D721Med (cell line): Measurements from ENCODE around the gene SIM1.

Source experiments
- DNase-seq: peaks from one replicate; pipeline ENCODE4 v3.0.0; 2011; ENCODE audit warnings: low spot score; ENCODE audit not compliant: insufficient read length
- FAIRE-seq: peaks from 2 replicates; lab custom pipeline; 2011; peaks lifted over from hg19 to GRCh38; lab: Jason Lieb, UNC
- TF ChIP-seq, protein P1 (sequence below): IDR thresholded peaks from 2 replicates; pipeline ENCODE4 v1.5.1; 2012; ENCODE audit warnings: mild to moderate bottlenecking, control low read depth; ENCODE audit not compliant: insufficient read depth; ENCODE audit errors: missing control alignments

The SIM1 gene

DNA sequence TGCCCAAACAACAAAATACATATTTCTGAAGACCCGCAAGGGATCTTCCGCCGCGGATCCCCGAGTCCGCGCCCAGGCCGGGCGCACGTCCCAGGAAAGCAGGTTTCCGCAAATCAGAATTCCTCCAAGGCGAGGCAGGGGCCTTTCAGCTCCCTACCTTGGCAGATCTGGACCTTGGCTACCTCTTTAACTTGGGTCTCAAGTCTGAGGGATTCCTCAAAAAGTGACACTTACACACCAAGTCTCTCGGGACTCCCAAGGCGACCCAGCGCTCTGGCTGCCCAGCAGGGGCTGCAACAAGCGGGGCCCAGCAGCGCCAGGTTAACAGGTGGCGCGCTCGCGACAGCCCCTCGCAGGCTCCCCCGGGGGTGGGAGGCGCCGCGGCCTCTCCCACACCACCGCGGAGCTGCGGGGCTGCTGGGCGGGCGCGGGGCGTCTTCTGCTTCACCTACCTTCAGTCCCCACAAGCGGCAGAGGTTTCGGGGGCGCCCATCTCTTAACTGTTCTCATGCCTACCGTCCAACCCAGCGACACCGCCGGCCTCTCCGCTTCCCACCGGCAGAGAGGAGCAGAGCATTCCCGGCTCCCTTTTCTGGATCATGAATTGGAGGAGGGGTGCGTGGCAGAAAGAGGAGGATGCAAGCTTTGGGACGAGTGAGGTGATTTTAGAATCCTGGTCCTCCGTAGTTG, 414 bp downstream of the SIM1 start:
- DNase-seq (no peak), FAIRE-seq (no peak)
- TF ChIP-seq, protein P1, sequence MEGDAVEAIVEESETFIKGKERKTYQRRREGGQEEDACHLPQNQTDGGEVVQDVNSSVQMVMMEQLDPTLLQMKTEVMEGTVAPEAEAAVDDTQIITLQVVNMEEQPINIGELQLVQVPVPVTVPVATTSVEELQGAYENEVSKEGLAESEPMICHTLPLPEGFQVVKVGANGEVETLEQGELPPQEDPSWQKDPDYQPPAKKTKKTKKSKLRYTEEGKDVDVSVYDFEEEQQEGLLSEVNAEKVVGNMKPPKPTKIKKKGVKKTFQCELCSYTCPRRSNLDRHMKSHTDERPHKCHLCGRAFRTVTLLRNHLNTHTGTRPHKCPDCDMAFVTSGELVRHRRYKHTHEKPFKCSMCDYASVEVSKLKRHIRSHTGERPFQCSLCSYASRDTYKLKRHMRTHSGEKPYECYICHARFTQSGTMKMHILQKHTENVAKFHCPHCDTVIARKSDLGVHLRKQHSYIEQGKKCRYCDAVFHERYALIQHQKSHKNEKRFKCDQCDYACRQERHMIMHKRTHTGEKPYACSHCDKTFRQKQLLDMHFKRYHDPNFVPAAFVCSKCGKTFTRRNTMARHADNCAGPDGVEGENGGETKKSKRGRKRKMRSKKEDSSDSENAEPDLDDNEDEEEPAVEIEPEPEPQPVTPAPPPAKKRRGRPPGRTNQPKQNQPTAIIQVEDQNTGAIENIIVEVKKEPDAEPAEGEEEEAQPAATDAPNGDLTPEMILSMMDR = no peak

DNA sequence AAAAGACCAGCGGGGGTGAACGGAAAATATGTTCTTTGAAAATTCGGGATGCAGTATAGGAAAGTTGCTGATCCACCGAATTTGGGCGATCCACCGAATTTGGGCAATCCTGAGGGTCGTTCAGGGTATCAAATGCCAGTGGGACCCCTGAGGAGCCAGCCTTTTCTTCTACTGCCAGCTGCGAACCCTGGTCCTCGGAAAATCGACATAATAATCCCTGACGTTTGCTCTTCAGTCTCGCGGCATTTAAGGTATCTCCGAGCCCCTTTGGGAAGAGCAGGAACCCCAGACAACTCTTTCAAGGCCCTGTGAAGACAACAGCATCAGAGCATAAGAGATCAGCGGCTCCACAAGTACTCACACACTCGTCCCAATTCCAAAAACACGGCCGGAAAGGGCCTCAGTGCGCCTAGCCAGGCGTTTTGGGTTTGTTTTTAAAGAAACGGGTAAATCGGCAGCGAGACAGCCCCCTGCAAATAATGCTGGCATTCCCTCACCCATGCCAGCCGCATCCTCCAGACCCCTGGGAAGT, 1.0 kb downstream of the SIM1 start:
- TF ChIP-seq, protein P1 = no peak
- FAIRE-seq (no peak), DNase-seq (no peak)

DNA sequence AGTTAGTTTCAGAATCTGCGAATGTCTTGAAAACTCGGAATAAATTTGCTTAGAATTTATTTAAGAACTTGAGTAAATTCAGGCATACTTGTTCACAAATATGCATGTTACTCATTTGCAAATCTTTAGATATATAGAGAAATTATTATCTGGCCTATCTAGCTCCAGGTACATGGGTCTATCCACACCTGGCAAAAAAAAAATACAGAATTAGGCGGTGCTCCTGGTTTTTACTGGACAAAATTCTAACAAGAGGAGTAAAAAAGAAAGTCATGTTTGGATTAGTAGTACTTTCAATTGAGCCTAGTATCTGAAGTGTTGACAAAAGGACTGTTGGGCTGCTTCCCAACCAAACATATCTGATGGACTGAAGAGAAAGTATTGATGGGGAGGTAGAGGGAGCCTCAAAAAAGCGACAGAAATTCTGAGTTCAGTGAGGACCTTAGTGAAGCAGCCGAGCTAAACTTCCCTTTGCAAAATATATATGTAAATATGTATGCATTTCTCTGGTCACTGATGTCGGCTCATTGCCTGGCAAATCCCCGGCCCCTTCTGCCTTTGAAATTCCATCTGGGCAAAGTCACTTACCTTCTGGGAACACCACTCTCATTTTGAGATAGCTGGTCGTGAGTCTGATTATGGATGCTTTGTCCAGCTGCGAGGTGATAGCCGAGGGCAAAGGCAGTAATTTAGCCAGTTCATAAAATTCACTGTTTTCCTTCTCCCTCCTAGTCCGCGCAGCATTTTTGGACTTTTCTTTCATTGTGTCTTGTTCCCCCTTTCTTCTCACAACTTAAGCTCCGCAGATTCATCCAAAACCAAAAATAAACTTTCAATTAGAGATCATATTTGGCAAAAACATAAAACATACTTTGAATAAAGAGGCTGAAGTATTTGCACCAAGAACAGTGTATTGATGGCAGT, 1.8 kb downstream of the SIM1 start:
- DNase-seq (no peak), FAIRE-seq (no peak)
- TF ChIP-seq, protein P1 = no peak

DNA sequence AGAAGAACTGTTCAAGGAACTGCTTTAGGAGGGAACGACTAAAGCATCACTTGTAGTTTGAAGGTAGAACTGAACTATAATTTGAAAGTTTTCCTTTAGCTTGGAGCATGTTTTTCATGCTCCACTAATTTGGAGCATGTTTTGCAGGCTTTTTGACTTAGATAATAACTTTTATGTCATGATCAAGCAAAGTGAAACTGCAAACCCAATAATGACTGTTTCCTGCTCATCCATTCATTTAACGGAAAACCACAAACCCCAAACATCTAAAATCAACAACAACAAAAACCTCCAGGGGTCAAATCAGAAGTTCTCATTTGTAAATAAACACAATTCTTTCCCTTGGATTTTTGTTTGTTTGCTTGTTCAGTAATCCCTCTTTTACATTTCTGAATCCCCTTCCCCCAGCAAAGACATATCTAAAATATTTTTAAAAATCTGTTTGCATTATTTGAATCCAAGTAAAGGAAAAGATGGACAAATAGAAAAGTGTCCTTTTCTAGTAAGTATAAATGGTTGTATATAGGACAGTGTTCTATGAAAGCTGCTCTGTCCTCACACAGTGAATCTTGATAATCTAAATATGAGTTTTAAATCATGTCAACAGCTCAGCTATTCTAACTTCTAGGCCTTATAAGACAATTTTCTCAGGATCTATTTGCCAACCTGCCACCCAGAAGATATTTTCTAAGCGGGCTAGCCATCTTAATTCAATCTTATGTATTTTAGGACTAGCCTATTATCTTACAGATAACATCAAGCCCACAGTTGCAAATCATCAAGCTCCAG, 2.6 kb downstream of the SIM1 start:
- TF ChIP-seq, protein P1 = no peak
- FAIRE-seq (no peak), DNase-seq (no peak)

DNA sequence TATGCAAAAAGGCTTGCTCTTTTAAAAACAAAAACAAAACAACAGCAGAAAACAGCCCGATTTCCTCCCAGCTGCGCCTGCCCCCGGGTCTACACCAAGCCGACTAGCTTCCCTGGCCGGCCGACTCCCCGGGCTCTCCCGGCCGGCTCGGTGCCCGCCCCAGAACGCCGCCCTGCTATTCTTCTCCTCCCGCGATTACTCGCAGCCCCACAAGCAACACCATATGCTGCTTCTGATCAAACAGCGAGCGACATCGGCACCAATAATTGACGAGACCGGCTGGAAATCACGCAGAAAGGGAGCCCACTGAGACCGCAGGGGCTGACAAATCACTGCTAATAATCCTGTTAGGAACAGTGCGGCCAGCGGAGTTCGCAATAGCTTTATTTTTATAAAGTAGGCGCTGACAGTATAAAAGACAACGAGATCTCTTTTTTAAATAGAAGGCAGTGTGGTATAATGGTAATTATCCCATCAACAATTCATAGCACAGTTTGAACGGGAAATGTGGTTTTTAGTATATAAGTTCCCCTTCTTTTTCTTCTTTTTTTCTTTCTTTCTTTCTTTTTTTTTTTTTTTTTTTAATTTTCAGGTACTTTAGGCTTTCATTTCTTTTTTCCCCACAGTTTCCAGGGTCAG, 3.3 kb downstream of the SIM1 start:
- TF ChIP-seq, protein P1 = no peak
- DNase-seq (no peak), FAIRE-seq (no peak)

- peak; percentile 78 for FAIRE-seq
- DNase-seq = no peak
- TF ChIP-seq, protein P1 = peak; percentile 25
These were observed 4.0 kb downstream of the SIM1 start for GRCh38 chr6:100460650-100461204.
